T follicular helper cell (primary cell): ENCODE measurements around the gene RAN.
"Not testable (repeated sequence)": the region's sequence is repeated elsewhere in the genome, so short reads cannot be mapped to it uniquely, and the experiment has no call there.

ENCODE experiments used
- DNase-seq: peaks from one replicate; pipeline ENCODE4 v3.0.0-alpha.2; 2020; ENCODE audit warnings: low read depth

Gene RAN

GRCh38 chr12:130878193-130879185 is 6.6 kb downstream of the RAN start:
- DNase-seq: no peak

GRCh38 chr12:130879212-130879686 is 7.4 kb downstream of the RAN start:
- no peak for DNase-seq

- DNase-seq: no peak
Measured at GRCh38 chr12:130879781-130880389, 8.0 kb downstream of the RAN start.

GRCh38 chr12:130880411-130880885 is 8.6 kb downstream of the RAN start:
- DNase-seq: no peak

GRCh38 chr12:130881046-130881445 is 9.2 kb downstream of the RAN start:
- no peak for DNase-seq

- DNase-seq: no peak
Measured at GRCh38 chr12:130881548-130881947, 9.7 kb downstream of the RAN start.

GRCh38 chr12:130887190-130887589 is 15.3 kb downstream of the RAN start:
- not testable (repeated sequence) for DNase-seq

- DNase-seq: no peak
Measured at GRCh38 chr12:130904064-130904463, 32.2 kb downstream of the RAN start.

- DNase-seq: not testable (repeated sequence)
Measured at GRCh38 chr12:130904936-130905455, 33.1 kb downstream of the RAN start.

- no peak for DNase-seq
Measured at GRCh38 chr12:130909111-130909510, 37.2 kb downstream of the RAN start.

GRCh38 chr12:130911193-130911592 is 39.3 kb downstream of the RAN start:
- no peak for DNase-seq

- no peak for DNase-seq
Measured at GRCh38 chr12:130911933-130912332, 40.1 kb downstream of the RAN start.

GRCh38 chr12:130916241-130916911 is 44.5 kb downstream of the RAN start:
- DNase-seq: no peak

- DNase-seq: no peak
Measured at GRCh38 chr12:130917607-130918006, 45.7 kb downstream of the RAN start.

- no peak for DNase-seq
Measured at GRCh38 chr12:130919086-130919485, 47.2 kb downstream of the RAN start.

- no peak for DNase-seq
Measured at GRCh38 chr12:130920119-130920703, 48.3 kb downstream of the RAN start.

- DNase-seq: no peak
Measured at GRCh38 chr12:130920723-130921381, 49.0 kb downstream of the RAN start.

GRCh38 chr12:130922511-130922953 is 50.7 kb downstream of the RAN start:
- DNase-seq: no peak

GRCh38 chr12:130924966-130925665 is 53.2 kb downstream of the RAN start:
- no peak for DNase-seq

GRCh38 chr12:130925666-130926015 is 53.8 kb downstream of the RAN start:
- no peak for DNase-seq
